Astrocyte (in vitro differentiated cells and primary cell): Measurements from ENCODE around the gene C1orf174. TPM values are rescaled to one million over a fixed set of nuclear protein-coding genes. Genes with fewer than 3 reads are reported as not detected.

Source experiments
- DNase-seq: peaks from one replicate; pipeline ENCODE4 v3.0.0-alpha.2; 2010; ENCODE audit warnings: low read depth
- FAIRE-seq: peaks from 2 replicates; lab custom pipeline; 2011; peaks lifted over from hg19 to GRCh38; lab: Jason Lieb, UNC
- H2AFZ ChIP-seq: 2 replicates; pipeline ENCODE4 v1.6.0; 2012; ENCODE audit warnings: low read depth, low read length, inconsistent platforms
- H3K27ac ChIP-seq: 2 replicates; pipeline ENCODE4 v1.5.1; 2011; ENCODE audit warnings: low read depth, low read length, inconsistent platforms
- H3K27me3 ChIP-seq: 2 replicates; pipeline ENCODE4 v1.6.0; 2011; ENCODE audit warnings: low read length, inconsistent platforms; ENCODE audit not compliant: insufficient read depth
- H3K36me3 ChIP-seq: 2 replicates; pipeline ENCODE4 v1.5.1; 2011; ENCODE audit warnings: low read length, inconsistent platforms; ENCODE audit not compliant: insufficient read depth
- H3K4me1 ChIP-seq: 2 replicates; pipeline ENCODE4 v1.5.1; 2011; ENCODE audit warnings: low read length, inconsistent platforms; ENCODE audit not compliant: insufficient read depth
- H3K4me2 ChIP-seq: 2 replicates; pipeline ENCODE4 v1.6.0; 2012; ENCODE audit warnings: low read length, inconsistent platforms
- H3K4me3 ChIP-seq: 2 replicates; pipeline ENCODE4 v1.5.1; 2011; ENCODE audit warnings: low read depth, mild to moderate bottlenecking, low read length, inconsistent platforms; ENCODE audit not compliant: insufficient read depth
- H3K79me2 ChIP-seq: 2 replicates; pipeline ENCODE4 v1.6.0; 2012; ENCODE audit warnings: mild to moderate bottlenecking, low read length, inconsistent platforms; ENCODE audit not compliant: insufficient read depth
- H3K9ac ChIP-seq: 2 replicates; pipeline ENCODE4 v1.6.0; 2012; ENCODE audit warnings: mild to moderate bottlenecking, low read length, inconsistent platforms
- H3K9me3 ChIP-seq: 2 replicates; pipeline ENCODE4 v1.5.1; 2012; ENCODE audit warnings: low read depth, mild to moderate bottlenecking, low read length, inconsistent platforms; ENCODE audit not compliant: insufficient read depth
- H4K20me1 ChIP-seq: 2 replicates; pipeline ENCODE4 v1.6.0; 2012; ENCODE audit warnings: low read length, inconsistent platforms; ENCODE audit not compliant: insufficient read depth
- H3K27ac Mint-ChIP-seq: one replicate; pipeline ENCODE4 v1.8.0; 2021; ENCODE audit warnings: mild to moderate bottlenecking, mixed read lengths; ENCODE audit not compliant: unreplicated experiment
- H3K27me3 Mint-ChIP-seq: one replicate; pipeline ENCODE4 v1.8.0; 2021; ENCODE audit warnings: low read depth, mixed read lengths; ENCODE audit not compliant: unreplicated experiment
- H3K36me3 Mint-ChIP-seq: one replicate; pipeline ENCODE4 v1.8.0; 2021; ENCODE audit warnings: low read depth, mixed read lengths; ENCODE audit not compliant: unreplicated experiment
- H3K4me1 Mint-ChIP-seq: one replicate; pipeline ENCODE4 v1.8.0; 2021; ENCODE audit warnings: low read depth, mixed read lengths; ENCODE audit not compliant: unreplicated experiment
- H3K4me3 Mint-ChIP-seq: one replicate; pipeline ENCODE4 v1.8.0; 2021; ENCODE audit warnings: mild to moderate bottlenecking, moderate library complexity, mixed read lengths; ENCODE audit not compliant: unreplicated experiment
- H3K9me3 Mint-ChIP-seq: one replicate; pipeline ENCODE4 v1.8.0; 2021; ENCODE audit warnings: mild to moderate bottlenecking, mixed read lengths; ENCODE audit not compliant: unreplicated experiment
- CTCF ChIP-seq: IDR thresholded peaks from 2 replicates; pipeline ENCODE4 v1.5.1; 2011; ENCODE audit warnings: low read depth, mild to moderate bottlenecking, inconsistent platforms, low read length, moderate library complexity; ENCODE audit not compliant: insufficient read depth
- EZH2 ChIP-seq: IDR thresholded peaks from 2 replicates; pipeline ENCODE4 v1.6.1; 2012; ENCODE audit warnings: mild to moderate bottlenecking, low read length, inconsistent platforms; ENCODE audit not compliant: insufficient read depth
- total RNA-seq: library from RNA; stranded (reverse); gene quantifications from 2 replicates; pipeline ENCODE4 v1.2.1, GENCODE V29; 2021

Gene C1orf174
- total RNA-seq, 1 donor from 2014 or later = 26.1 TPM

GRCh38 chr1:3856923-3857790, 42.9 kb downstream of the C1orf174 start, which contains the start of the genes CEP104 and DFFB:
TSS of gene CEP104 (minus strand) at chr1:3857211. CDS start at chr1:3852407, 4,804 bp downstream.
TSS of gene DFFB (plus strand) at chr1:3857476. CDS start at chr1:3857604, 128 bp downstream.
- Histone ChIP-seq H3K4me1 (peaks cover 15% of the 10 kb centered on the region), H3K9ac (peak within 1 kb of the TSS; percentile 85), H3K27me3 (no peaks in the 10 kb centered on the region), H3K36me3 (no peaks in the 10 kb centered on the region), H3K4me2 (peak within 1 kb of the TSS; percentile 88), H2AFZ (peak within 1 kb of the TSS; percentile 96), H3K9me3 (no peaks in the 10 kb centered on the region), H3K4me3 (peak within 1 kb of the TSS; percentile 81), H4K20me1 (peaks cover 52% of the 10 kb centered on the region), H3K27ac (peak within 1 kb of the TSS; percentile 39), H3K79me2 (peaks cover 44% of the 10 kb centered on the region)
- DNase-seq (peak; percentile 68), FAIRE-seq (no peak)
- Mint-ChIP-seq H3K4me1 (peaks cover 6% of the 10 kb centered on the region), H3K9me3 (no peaks in the 10 kb centered on the region), H3K36me3 (no peaks in the 10 kb centered on the region), H3K27ac (peak within 1 kb of the TSS; percentile 8), H3K4me3 (peak within 1 kb of the TSS; percentile 97), H3K27me3 (no peaks in the 10 kb centered on the region)
- no peak for TF ChIP-seq EZH2
- TF ChIP-seq CTCF = no peak

- Histone ChIP-seq H3K36me3 (peaks cover 2% of the 10 kb centered on the region), H3K9me3 (no peaks in the 10 kb centered on the region), H3K4me2 (no peak overlapping the region), H2AFZ (no peak overlapping the region), H3K4me1 (peaks cover 6% of the 10 kb centered on the region), H4K20me1 (peaks cover 34% of the 10 kb centered on the region), H3K27ac (no peak overlapping the region), H3K27me3 (no peaks in the 10 kb centered on the region), H3K4me3 (no peak overlapping the region), H3K79me2 (peaks cover 39% of the 10 kb centered on the region), H3K9ac (no peak overlapping the region)
- no peak for TF ChIP-seq EZH2
- no peak for TF ChIP-seq CTCF
- H3K36me3 Mint-ChIP-seq = peaks cover 4% of the 10 kb centered on the region
- H3K4me1 Mint-ChIP-seq = peaks cover 5% of the 10 kb centered on the region
- peak overlapping the region; percentile 8 for H3K4me3 Mint-ChIP-seq
- FAIRE-seq (no peak), DNase-seq (no peak)
- no peak overlapping the region for H3K27ac Mint-ChIP-seq
- no peaks in the 10 kb centered on the region for H3K27me3 Mint-ChIP-seq
- H3K9me3 Mint-ChIP-seq = no peaks in the 10 kb centered on the region
These were observed 47.2 kb downstream of the C1orf174 start for GRCh38 chr1:3852711-3853485.
